PC-3 (cell line): ENCODE results near the gene SIRT2.

ENCODE experiments used
- CTCF ChIP-seq: fragments of 300-600 bp; sonication (generic); conservative IDR thresholded peaks from 2 replicates; pipeline ENCODE4 v1.5.1; 2017; ENCODE audit warnings: antibody characterized with exemption, low read depth, mild to moderate bottlenecking, low read length
- EZH2phosphoT487 ChIP-seq: fragments of 300-600 bp; sonication (generic); IDR thresholded peaks from 2 replicates; pipeline ENCODE4 v1.6.1; 2018; ENCODE audit warnings: mild to moderate bottlenecking, antibody characterized with exemption, low read length, borderline replicate concordance

DNA sequence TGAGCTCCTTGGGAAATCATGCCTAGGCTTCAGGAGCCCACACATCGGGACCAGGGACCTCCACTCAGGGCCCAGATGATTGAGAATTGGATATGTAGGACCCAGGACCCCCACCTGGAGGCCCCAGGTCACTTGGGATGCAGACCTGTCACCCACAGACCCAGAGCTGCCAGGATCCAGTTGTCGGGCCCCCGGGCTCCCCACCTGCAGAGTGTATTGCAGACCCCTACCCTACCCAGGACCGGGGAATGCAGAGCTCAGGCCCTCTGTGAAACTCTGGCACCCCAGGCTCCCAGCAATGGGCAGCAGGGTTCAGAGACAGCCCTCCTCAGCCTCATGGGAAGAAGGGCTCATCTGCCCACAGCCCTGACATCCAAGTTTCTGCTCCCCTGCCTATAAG, 6.2 kb upstream of the SIRT2 start:
- TF ChIP-seq CTCF (no peak), EZH2phosphoT487 (no peak)
